Thyroid gland (tissue), 4 donors: ENCODE results near the gene TMEM52B.

Experiments
- CTCF ChIP-seq, 6 experiments: fragments of 200-600 bp in 3 of 6; fragments of 450-650 bp in 3 of 6; sonication (generic) in 3 of 6; IDR thresholded peaks; one replicate each; pipeline ENCODE4 v1.5.1; 2016 to 2019; ENCODE audit warnings: antibody characterized with exemption in 6 of 6, mild to moderate bottlenecking in 2 of 6, inconsistent platforms in 1 of 6, moderate library complexity in 1 of 6
- POLR2A ChIP-seq, 2 donors: fragments of 450-650 bp; IDR thresholded peaks; one replicate each; pipeline ENCODE4 v1.6.1; 2017; ENCODE audit warnings: antibody characterized with exemption in 2 of 2, mild to moderate bottlenecking in 2 of 2, moderate library complexity in 1 of 2

DNA sequence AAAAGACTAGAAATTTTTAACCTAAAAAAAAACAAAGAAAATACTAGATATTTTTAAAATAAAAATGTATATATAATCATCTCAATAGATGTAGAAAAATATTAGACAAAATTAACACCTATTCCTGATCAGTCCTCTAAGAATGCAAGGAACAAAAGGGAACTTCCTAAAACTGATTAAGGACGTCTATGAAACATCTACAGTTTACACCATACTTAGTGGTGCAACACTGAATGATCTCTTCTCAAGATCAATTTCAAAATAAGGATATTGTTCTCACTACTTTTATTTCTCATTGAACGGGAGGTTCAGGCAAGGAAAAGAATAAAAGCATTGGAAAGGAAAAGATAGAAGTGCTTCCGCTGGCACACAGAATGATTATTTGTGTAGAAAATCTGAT, 22.9 kb upstream of the TMEM52B start:
- TF ChIP-seq CTCF (IDR thresholded peaks at IDR 0.05) (no peak), POLR2A (IDR thresholded peaks at IDR 0.05) (no peak)
